Progenitor cell of endocrine pancreas (in vitro differentiated cells): Measurements from ENCODE around the gene CDH8. TPM values are rescaled to one million over a fixed set of nuclear protein-coding genes. Genes with fewer than 3 reads are reported as not detected.

Experiments
- DNase-seq: peaks from one replicate; pipeline ENCODE4 v3.0.0; 2021; ENCODE audit warnings: low spot score; ENCODE audit not compliant: unreplicated experiment
- H3K27ac Mint-ChIP-seq: 2 replicates; pipeline ENCODE4 v1.8.0; 2021; ENCODE audit warnings: mild to moderate bottlenecking, moderate library complexity, mixed read lengths
- H3K27me3 Mint-ChIP-seq: 2 replicates; pipeline ENCODE4 v1.8.0; 2021; ENCODE audit warnings: mixed read lengths
- H3K36me3 Mint-ChIP-seq: 2 replicates; pipeline ENCODE4 v1.8.0; 2022; ENCODE audit warnings: mixed read lengths; ENCODE audit not compliant: insufficient read depth
- H3K4me1 Mint-ChIP-seq: 2 replicates; pipeline ENCODE4 v1.8.0; 2021; ENCODE audit warnings: low read depth, mixed read lengths
- H3K4me3 Mint-ChIP-seq: 2 replicates; pipeline ENCODE4 v1.8.0; 2021; ENCODE audit warnings: low read depth, mild to moderate bottlenecking, moderate library complexity, mixed read lengths
- H3K9me3 Mint-ChIP-seq: 2 replicates; pipeline ENCODE4 v1.8.0; 2021; ENCODE audit warnings: low read depth, mixed read lengths
- total RNA-seq: library from RNA; stranded (reverse); gene quantifications from 2 replicates; pipeline ENCODE4 v1.2.1, GENCODE V29; 2021
- TF ChIP-seq, protein P1 (sequence below): fragments of 200-600 bp; sonication (generic); IDR thresholded peaks from one replicate; pipeline ENCODE4 v1.5.0; 2021; ENCODE audit warnings: antibody characterized with exemption, mild to moderate bottlenecking; ENCODE audit not compliant: unreplicated experiment

Gene CDH8
- total RNA-seq, 1 donor from 2014 or later = 3.1 TPM

DNA sequence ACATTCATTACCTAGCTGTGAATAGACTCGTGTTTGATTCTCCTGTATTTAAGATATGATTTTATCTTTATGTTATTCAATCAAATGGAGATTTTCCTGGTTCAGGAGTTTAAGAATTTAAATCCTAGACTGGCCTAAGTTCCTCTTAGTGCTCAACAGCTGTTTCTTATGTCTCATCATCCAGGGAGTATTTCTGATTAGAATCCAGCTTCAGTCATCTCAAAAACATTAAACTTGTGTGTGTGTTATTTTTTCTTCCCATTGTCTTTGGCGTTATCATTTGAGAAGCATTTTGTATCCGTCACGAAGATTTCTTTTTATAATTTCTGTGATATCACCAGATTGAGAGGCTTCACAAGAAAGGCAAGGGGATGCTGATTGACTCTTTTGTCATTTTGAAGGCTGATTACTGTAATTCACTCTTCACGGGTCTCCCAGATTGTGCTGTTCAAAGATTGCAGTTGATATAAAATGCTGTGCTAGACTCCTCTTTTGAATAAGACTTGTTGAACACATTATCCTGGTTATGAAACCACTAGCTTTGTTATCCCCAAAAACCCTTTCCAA, 204.8 kb downstream of the CDH8 start:
- DNase-seq = no peak
- TF ChIP-seq, protein P1, sequence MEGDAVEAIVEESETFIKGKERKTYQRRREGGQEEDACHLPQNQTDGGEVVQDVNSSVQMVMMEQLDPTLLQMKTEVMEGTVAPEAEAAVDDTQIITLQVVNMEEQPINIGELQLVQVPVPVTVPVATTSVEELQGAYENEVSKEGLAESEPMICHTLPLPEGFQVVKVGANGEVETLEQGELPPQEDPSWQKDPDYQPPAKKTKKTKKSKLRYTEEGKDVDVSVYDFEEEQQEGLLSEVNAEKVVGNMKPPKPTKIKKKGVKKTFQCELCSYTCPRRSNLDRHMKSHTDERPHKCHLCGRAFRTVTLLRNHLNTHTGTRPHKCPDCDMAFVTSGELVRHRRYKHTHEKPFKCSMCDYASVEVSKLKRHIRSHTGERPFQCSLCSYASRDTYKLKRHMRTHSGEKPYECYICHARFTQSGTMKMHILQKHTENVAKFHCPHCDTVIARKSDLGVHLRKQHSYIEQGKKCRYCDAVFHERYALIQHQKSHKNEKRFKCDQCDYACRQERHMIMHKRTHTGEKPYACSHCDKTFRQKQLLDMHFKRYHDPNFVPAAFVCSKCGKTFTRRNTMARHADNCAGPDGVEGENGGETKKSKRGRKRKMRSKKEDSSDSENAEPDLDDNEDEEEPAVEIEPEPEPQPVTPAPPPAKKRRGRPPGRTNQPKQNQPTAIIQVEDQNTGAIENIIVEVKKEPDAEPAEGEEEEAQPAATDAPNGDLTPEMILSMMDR = no peak
- H3K27me3 Mint-ChIP-seq = no peaks in the 10 kb centered on the region

DNA sequence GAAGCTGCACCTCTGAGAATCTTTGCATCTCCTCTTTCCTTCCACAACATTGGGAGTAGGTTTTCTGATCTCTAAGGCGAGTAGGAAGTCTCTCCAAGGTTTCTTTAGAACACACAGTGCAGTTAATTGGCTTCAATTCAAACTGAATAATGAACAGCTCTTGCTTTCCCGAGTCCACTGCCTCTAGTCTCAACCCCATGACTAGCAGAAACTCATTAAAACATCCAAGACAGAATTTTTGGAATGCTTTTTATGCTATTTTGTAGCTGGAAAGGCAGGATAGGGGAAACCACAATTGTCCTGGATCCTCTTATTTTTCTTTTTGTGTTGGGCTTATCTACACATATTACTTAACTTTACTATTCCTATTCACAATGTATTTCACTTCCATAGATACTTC, 206.6 kb downstream of the CDH8 start:
- Mint-ChIP-seq H3K27ac (no peak overlapping the region), H3K9me3 (no peaks in the 10 kb centered on the region), H3K4me1 (no peaks in the 10 kb centered on the region), H3K27me3 (no peaks in the 10 kb centered on the region), H3K36me3 (no peaks in the 10 kb centered on the region), H3K4me3 (no peak overlapping the region)
- TF ChIP-seq, protein P1 = no peak
- DNase-seq = no peak

More for the DNA sequence above, 204.8 kb downstream of the CDH8 start:
- Mint-ChIP-seq H3K4me3 (no peak overlapping the region), H3K27ac (no peak overlapping the region), H3K4me1 (no peaks in the 10 kb centered on the region), H3K9me3 (no peaks in the 10 kb centered on the region), H3K36me3 (no peaks in the 10 kb centered on the region)

DNA sequence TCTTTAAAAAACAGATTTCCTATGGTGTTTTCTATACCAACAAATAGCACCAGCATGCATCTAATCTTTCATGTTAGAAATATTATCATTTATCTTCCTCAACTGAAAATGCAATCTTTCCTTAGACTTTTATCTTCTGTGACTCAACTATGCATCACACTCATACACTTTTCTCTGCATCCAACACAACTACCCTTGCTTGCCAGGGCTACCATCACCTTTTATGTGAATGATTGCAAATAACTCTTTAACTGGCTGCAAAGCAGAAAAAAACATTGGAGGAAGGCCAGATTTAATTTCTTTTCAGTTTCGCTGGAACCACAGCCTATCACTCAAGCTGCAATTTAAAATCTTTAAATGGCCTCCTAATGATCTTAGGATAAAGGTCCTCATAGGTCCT, 212.9 kb downstream of the CDH8 start:
- Mint-ChIP-seq H3K9me3 (no peaks in the 10 kb centered on the region), H3K36me3 (no peaks in the 10 kb centered on the region), H3K27ac (no peak overlapping the region), H3K4me3 (no peak overlapping the region), H3K27me3 (no peaks in the 10 kb centered on the region), H3K4me1 (no peaks in the 10 kb centered on the region)
- DNase-seq = no peak
- TF ChIP-seq, protein P1 = no peak

DNA sequence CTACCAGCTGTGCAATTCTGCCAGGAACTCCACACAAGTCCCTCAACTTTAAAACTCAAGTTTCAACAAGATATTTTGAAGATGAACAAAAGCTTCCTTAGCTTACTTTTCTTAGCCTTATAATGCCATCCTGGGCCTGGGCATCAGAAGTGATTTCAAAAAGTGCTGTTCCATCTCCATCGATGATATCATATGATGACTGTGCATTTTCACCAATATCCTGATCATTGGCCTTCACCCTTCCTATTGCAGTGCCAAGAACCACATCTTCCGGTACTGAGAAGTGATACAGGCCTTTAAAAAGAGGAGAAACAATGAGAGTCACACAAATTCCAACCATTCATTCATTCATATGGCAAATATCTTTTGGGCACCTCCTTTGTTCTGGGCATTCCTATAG, 215.4 kb downstream of the CDH8 start:
- TF ChIP-seq, protein P1 = no peak
- no peaks in the 10 kb centered on the region for H3K9me3 Mint-ChIP-seq
- no peak overlapping the region for H3K27ac Mint-ChIP-seq
- H3K36me3 Mint-ChIP-seq = no peaks in the 10 kb centered on the region
- H3K4me3 Mint-ChIP-seq = no peak overlapping the region
- H3K4me1 Mint-ChIP-seq = peaks cover 12% of the 10 kb centered on the region
- no peak for DNase-seq
- H3K27me3 Mint-ChIP-seq = no peaks in the 10 kb centered on the region

DNA sequence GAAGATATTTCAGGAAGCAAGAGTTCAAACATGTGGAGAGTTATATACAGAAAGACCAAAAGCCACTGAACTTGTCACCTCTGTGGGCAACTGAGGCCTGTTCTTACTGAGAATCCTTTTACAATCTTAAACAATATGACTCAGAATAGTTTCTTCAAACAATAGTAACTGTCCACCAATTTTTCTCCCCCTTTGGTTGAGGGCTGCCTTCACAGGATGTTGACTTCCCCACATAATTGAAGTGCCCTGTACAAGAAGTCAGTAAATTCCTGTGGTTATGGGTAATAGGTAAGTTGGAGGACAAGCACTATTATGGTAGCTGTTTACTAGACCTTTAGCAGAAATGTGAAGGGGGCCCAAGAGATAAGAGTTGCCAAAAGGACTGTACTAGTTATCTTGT, 215.8 kb downstream of the CDH8 start:
- Mint-ChIP-seq H3K27ac (no peak overlapping the region), H3K4me1 (peaks cover 12% of the 10 kb centered on the region), H3K9me3 (no peaks in the 10 kb centered on the region), H3K4me3 (no peak overlapping the region), H3K36me3 (no peaks in the 10 kb centered on the region), H3K27me3 (no peaks in the 10 kb centered on the region)
- TF ChIP-seq, protein P1 = no peak
- DNase-seq = no peak
